Measurements from ENCODE around the gene SRD5A1.

Gene SRD5A1

GRCh38 chr5:6718161-6718681 lies 85.0 kb downstream of the SRD5A1 start:
- no peaks in the 10 kb centered on the region for H3K27me3 ChIP-seq (ENCODE audit: insufficient read depth, poor library complexity, severe bottlenecking)
- H3K27ac ChIP-seq (ENCODE audit: poor library complexity, severe bottlenecking): no peak overlapping the region
- peaks cover 11% of the 10 kb centered on the region for H3K4me1 ChIP-seq (ENCODE audit: insufficient read depth, poor library complexity, severe bottlenecking)
- ATAC-seq (ENCODE audit: low read depth) (no peak), DNase-seq (ENCODE audit: low spot score) (peak; percentile 39)
- no peak for TF ChIP-seq CTCF (IDR thresholded peaks at IDR 0.05; ENCODE audit: poor library complexity, severe bottlenecking)
- no peaks in the 10 kb centered on the region for H3K9me3 ChIP-seq (ENCODE audit: severe bottlenecking)
- H3K36me3 ChIP-seq (ENCODE audit: low read depth): peaks cover 42% of the 10 kb centered on the region
- H3K4me3 ChIP-seq (ENCODE audit: severe bottlenecking): no peak overlapping the region

- TF ChIP-seq CTCF (IDR thresholded peaks at IDR 0.05; ENCODE audit: poor library complexity, severe bottlenecking): no peak
Measured at GRCh38 chr5:6718718-6719117, 85.5 kb downstream of the SRD5A1 start.

GRCh38 chr5:6719417-6719816 lies 86.2 kb downstream of the SRD5A1 start:
- ATAC-seq (ENCODE audit: low read depth) (no peak), DNase-seq (ENCODE audit: low spot score) (peak; percentile 49)
- H3K27ac ChIP-seq (ENCODE audit: poor library complexity, severe bottlenecking): no peak overlapping the region
- H3K9me3 ChIP-seq (ENCODE audit: severe bottlenecking): no peaks in the 10 kb centered on the region
- H3K36me3 ChIP-seq (ENCODE audit: low read depth): peaks cover 51% of the 10 kb centered on the region
- TF ChIP-seq CTCF (IDR thresholded peaks at IDR 0.05; ENCODE audit: poor library complexity, severe bottlenecking): no peak
- no peak overlapping the region for H3K4me3 ChIP-seq (ENCODE audit: severe bottlenecking)
- H3K4me1 ChIP-seq (ENCODE audit: insufficient read depth, poor library complexity, severe bottlenecking): peaks cover 11% of the 10 kb centered on the region
- no peaks in the 10 kb centered on the region for H3K27me3 ChIP-seq (ENCODE audit: insufficient read depth, poor library complexity, severe bottlenecking)

More at GRCh38 chr5:6718718-6719117, 85.5 kb downstream of the SRD5A1 start:
- Histone ChIP-seq H3K9me3 (ENCODE audit: severe bottlenecking) (no peaks in the 10 kb centered on the region), H3K4me3 (ENCODE audit: severe bottlenecking) (no peak overlapping the region), H3K36me3 (ENCODE audit: low read depth) (peaks cover 47% of the 10 kb centered on the region), H3K27ac (ENCODE audit: poor library complexity, severe bottlenecking) (no peak overlapping the region), H3K27me3 (ENCODE audit: insufficient read depth, poor library complexity, severe bottlenecking) (no peaks in the 10 kb centered on the region), H3K4me1 (ENCODE audit: insufficient read depth, poor library complexity, severe bottlenecking) (peaks cover 11% of the 10 kb centered on the region)
- no peak for ATAC-seq (ENCODE audit: low read depth)
- DNase-seq (ENCODE audit: low spot score): peak; percentile 17

GRCh38 chr5:6719896-6720560 lies 86.8 kb downstream of the SRD5A1 start:
- Histone ChIP-seq H3K4me1 (ENCODE audit: insufficient read depth, poor library complexity, severe bottlenecking) (peaks cover 11% of the 10 kb centered on the region), H3K27me3 (ENCODE audit: insufficient read depth, poor library complexity, severe bottlenecking) (no peaks in the 10 kb centered on the region), H3K27ac (ENCODE audit: poor library complexity, severe bottlenecking) (no peak overlapping the region), H3K9me3 (ENCODE audit: severe bottlenecking) (no peaks in the 10 kb centered on the region), H3K36me3 (ENCODE audit: low read depth) (peaks cover 57% of the 10 kb centered on the region), H3K4me3 (ENCODE audit: severe bottlenecking) (no peak overlapping the region)
- no peak for TF ChIP-seq CTCF (IDR thresholded peaks at IDR 0.05; ENCODE audit: poor library complexity, severe bottlenecking)
- ATAC-seq (ENCODE audit: low read depth) (no peak), DNase-seq (ENCODE audit: low spot score) (no peak)

GRCh38 chr5:6720561-6720921 lies 87.3 kb downstream of the SRD5A1 start:
- TF ChIP-seq CTCF (IDR thresholded peaks at IDR 0.05; ENCODE audit: poor library complexity, severe bottlenecking): no peak
- no peaks in the 10 kb centered on the region for H3K9me3 ChIP-seq (ENCODE audit: severe bottlenecking)
- ATAC-seq (ENCODE audit: low read depth) (no peak), DNase-seq (ENCODE audit: low spot score) (peak; percentile 12)
- H3K4me1 ChIP-seq (ENCODE audit: insufficient read depth, poor library complexity, severe bottlenecking): peaks cover 11% of the 10 kb centered on the region
- peaks cover 63% of the 10 kb centered on the region for H3K36me3 ChIP-seq (ENCODE audit: low read depth)
- H3K27ac ChIP-seq (ENCODE audit: poor library complexity, severe bottlenecking): no peak overlapping the region
- no peak overlapping the region for H3K4me3 ChIP-seq (ENCODE audit: severe bottlenecking)
- H3K27me3 ChIP-seq (ENCODE audit: insufficient read depth, poor library complexity, severe bottlenecking): no peaks in the 10 kb centered on the region
